HCT116 (cell line): ENCODE measurements around the gene MEX3B. TPM values are rescaled to one million over a fixed set of nuclear protein-coding genes. Genes with fewer than 3 reads are reported as not detected.

ENCODE experiments used
- total RNA-seq: library from RNA; stranded (reverse); gene quantifications from one replicate; pipeline ENCODE4 v1.2.1, GENCODE V29; 2021; ENCODE audit not compliant: unreplicated experiment

Gene MEX3B
- total RNA-seq, 1 experiment from 2014 or later, result 1.9 TPM

Other genes with a start within 250 kb of the MEX3B start
- gene EFL1, start 216.7 kb upstream of the MEX3B start, total RNA-seq, result 12.7 TPM
- gene SAXO2, start 216.8 kb upstream of the MEX3B start, total RNA-seq, result 5.7 TPM